Measurements from ENCODE around the gene EIF4EBP2. TPM values are rescaled to one million over a fixed set of nuclear protein-coding genes. Genes with fewer than 3 reads are reported as not detected.

EIF4EBP2 gene
- total RNA-seq, 6 experiments from 2014 or later = 21.0 to 80.8 (median 56.7) TPM

GRCh38 chr10:70441895-70442309 is 38.0 kb downstream of the EIF4EBP2 start:
- ATAC-seq (peak in 3 of 4 donors; percentile 6 to 17 (median 11)), DNase-seq (no peak)
- 30% methylated on average over 5 of the region's 12 CpGs for WGBS (ENCODE audit: insufficient coverage, low coverage, low lambda C conversion rate, missing lambda C conversion rate)
- Histone ChIP-seq H3K9me3 (no peaks in the 10 kb centered on the region), H3K4me3 (no peak overlapping the region), H3K4me1 (no peaks in the 10 kb centered on the region), H3K27me3 (peaks cover 0 to 17% of the 10 kb centered on the region in 2 donors), H3K36me3 (no peaks in the 10 kb centered on the region), H3K27ac (no peak overlapping the region)
- intact Hi-C loops (cut with DNase I) = no loop called here
- no peak for TF ChIP-seq POLR2A (IDR thresholded peaks at IDR 0.05)
- no peak for TF ChIP-seq CTCF (IDR thresholded peaks at IDR 0.05)

DNA sequence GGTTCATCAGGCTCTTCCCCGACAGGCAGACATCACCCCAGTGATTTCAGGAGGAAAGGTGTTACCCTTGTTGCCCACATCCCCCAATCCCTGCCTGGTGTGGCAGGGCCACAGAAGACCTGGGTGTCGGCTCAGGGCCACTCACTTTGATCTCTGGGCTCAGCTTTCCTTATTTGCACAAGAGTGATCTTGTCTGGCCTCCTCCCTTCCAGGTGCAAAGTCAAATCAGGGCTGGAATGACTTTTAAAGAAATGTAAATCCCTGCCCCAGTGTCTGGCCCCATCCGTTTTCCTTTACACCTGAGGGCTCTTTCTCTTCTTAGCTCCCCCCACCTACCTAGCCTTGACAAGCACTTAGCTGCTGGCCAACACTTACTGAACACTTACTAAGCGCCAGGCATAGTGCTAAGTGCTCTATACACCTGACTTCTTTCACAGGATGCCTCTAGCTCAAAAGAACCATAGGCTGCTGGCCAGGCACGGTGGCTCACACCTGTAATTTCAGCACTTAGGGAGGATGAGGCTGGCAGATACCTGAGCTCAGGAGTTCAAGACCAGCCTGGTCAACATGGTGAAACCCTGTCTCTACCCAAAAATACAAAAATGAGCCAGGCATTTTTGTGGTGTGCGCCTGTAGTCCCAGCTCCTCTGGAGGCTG is 38.5 kb downstream of the EIF4EBP2 start:
- TF ChIP-seq CTCF (IDR thresholded peaks at IDR 0.05) (no peak), POLR2A (IDR thresholded peaks at IDR 0.05) (no peak)
- no peak overlapping the region for H3K4me3 ChIP-seq
- H3K27ac ChIP-seq = no peak overlapping the region
- H3K4me1 ChIP-seq = no peaks in the 10 kb centered on the region
- 55% methylated on average over 5 of the region's 6 CpGs for WGBS (ENCODE audit: insufficient coverage, low coverage, low lambda C conversion rate, missing lambda C conversion rate)
- H3K27me3 ChIP-seq = peaks cover 0 to 17% of the 10 kb centered on the region in 2 donors
- no peak for DNase-seq
- H3K36me3 ChIP-seq = no peaks in the 10 kb centered on the region
- H3K9me3 ChIP-seq = no peaks in the 10 kb centered on the region
- ATAC-seq = peak in 3 of 4 donors; percentile 6 to 70 (median 22)
- intact Hi-C loops (cut with DNase I) = no loop called here

DNA sequence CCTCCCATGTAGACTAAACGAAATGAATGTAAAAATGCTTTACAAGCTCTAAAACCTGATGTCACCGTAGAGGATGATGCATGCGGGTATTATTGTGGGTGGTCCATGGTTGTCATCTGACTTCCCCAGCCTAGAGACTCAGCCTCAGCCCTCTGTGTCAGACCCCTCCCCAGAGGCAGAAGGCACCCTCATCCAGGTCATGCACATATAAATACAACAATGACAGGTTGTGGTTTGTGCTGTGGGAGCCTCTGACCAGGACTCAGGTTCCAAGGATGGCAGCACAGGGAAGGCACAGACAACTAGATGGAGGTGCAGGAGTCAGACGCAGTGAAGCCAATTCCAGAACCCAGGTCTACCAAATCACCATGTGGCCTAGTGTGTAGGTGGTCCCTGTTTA is 40.8 kb downstream of the EIF4EBP2 start:
- ATAC-seq (no peak), DNase-seq (no peak)
- Histone ChIP-seq H3K36me3 (no peaks in the 10 kb centered on the region), H3K27ac (no peak overlapping the region), H3K9me3 (no peaks in the 10 kb centered on the region), H3K4me3 (no peak overlapping the region), H3K4me1 (no peaks in the 10 kb centered on the region), H3K27me3 (peaks cover 0 to 17% of the 10 kb centered on the region in 2 donors)
- intact Hi-C loops (cut with DNase I) = no loop called here
- 86% methylated on average over 3 of the region's 4 CpGs for whole genome bisulfite sequencing (ENCODE audit: insufficient coverage, low coverage, low lambda C conversion rate, missing lambda C conversion rate)
- TF ChIP-seq CTCF (IDR thresholded peaks at IDR 0.05) (no peak), POLR2A (IDR thresholded peaks at IDR 0.05) (no peak)

DNA sequence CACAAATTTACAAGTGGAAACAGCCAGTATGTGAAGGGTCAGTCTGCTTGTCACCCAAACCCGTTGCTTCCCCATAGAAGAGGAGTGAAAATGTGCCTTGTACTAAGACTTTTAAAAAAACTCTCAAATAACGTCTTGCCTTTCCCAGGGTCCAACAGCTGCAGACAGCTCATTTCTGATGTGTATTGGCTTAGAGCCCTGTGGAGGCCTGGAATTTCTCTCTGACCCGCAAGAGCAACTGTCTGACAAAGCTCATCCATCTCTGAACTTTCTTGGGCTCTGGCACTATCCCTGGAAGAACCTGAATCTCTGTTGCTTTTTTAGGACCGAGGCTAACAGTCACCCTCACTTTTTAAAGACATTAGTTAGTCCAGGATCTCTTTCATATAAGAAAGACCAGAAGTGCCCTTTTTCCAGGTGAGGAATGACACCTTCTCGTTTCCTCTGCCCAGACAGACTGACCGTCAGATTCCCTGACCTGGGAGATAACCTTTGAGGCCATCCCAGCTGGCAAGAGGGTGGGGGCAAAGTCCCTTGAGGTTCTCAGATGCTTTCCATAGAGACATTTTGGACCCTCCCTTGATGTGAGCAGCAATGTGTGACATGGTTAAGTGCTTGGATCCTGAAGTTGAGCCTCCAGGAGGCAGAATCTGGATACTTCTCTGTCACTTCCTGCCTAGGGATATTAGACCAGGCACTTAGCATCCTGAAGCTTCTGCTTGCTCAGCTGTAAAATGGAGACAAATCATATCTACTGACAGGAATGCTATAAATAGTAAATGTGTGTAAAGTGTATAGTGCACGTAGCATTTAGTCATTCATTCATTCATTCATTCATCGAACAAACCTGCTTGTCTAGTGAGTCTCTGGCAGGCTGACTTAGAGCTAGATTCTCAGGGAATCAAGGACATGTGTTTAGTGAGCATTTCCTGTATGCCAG is 42.0 kb downstream of the EIF4EBP2 start:
- Histone ChIP-seq H3K9me3 (no peaks in the 10 kb centered on the region), H3K27ac (no peak overlapping the region), H3K36me3 (no peaks in the 10 kb centered on the region), H3K27me3 (peaks cover 0 to 11% of the 10 kb centered on the region in 2 donors), H3K4me1 (no peaks in the 10 kb centered on the region), H3K4me3 (no peak overlapping the region)
- no peak for TF ChIP-seq CTCF (IDR thresholded peaks at IDR 0.05)
- TF ChIP-seq POLR2A (IDR thresholded peaks at IDR 0.05) = no peak
- WGBS (ENCODE audit: insufficient coverage, low coverage, low lambda C conversion rate, missing lambda C conversion rate) = 41% methylated on average over 6 of the region's 8 CpGs
- ATAC-seq = peak; percentile 26 to 50 (median 36)
- intact Hi-C loops (cut with DNase I) = no loop called here
- DNase-seq = no peak

Data from right lobe of liver (tissue), 6 donors.